Neural cell (in vitro differentiated cells): Measurements from ENCODE around the gene OR5AR1. TPM values are rescaled to one million over a fixed set of nuclear protein-coding genes. Genes with fewer than 3 reads are reported as not detected.

Experiments used
- polyA plus RNA-seq: library from polyadenylated mRNA; depleted of rRNA; stranded (reverse); fragments of >200 nt; gene quantifications from 2 replicates; pipeline ENCODE4 v1.2.3, GENCODE V29; 2014
- small RNA-seq, 3 experiments: library from RNA; depleted of rRNA; stranded (forward); fragments of <200 nt; gene quantifications; one replicate each; pipeline ENCODE3, GENCODE V24; 2012

OR5AR1 gene
- polyA plus RNA-seq, 1 donor from 2014 or later, result not detected

Small RNAs within 50 kb of the gene (small RNA-seq; reads per million reads assigned to genes)
- 0 reads per million in 3 experiments for gene AP004245.1

Other genes starting within 250 kb of the OR5AR1 start
- not detected in 2 replicates for gene OR5M3, start 190.3 kb upstream of the OR5AR1 start, polyA plus RNA-seq
- gene OR5M8, start 172.3 kb upstream of the OR5AR1 start, polyA plus RNA-seq, result not detected in 2 replicates
- not detected in 2 replicates for gene OR5M11, start 120.4 kb upstream of the OR5AR1 start, polyA plus RNA-seq
- gene OR5M10, start 86.0 kb upstream of the OR5AR1 start, polyA plus RNA-seq, result not detected in 2 replicates
- gene OR5M1, start 48.8 kb upstream of the OR5AR1 start, polyA plus RNA-seq, result not detected in 2 replicates
- not detected in 2 replicates for gene OR5AP2, start 21.2 kb upstream of the OR5AR1 start, polyA plus RNA-seq
- gene OR9G1, start 35.4 kb downstream of the OR5AR1 start, polyA plus RNA-seq, result not detected in 2 replicates
- not detected in 2 replicates for gene OR9G4, start 85.0 kb downstream of the OR5AR1 start, polyA plus RNA-seq